ENCODE data around the gene INVS.

DNA sequence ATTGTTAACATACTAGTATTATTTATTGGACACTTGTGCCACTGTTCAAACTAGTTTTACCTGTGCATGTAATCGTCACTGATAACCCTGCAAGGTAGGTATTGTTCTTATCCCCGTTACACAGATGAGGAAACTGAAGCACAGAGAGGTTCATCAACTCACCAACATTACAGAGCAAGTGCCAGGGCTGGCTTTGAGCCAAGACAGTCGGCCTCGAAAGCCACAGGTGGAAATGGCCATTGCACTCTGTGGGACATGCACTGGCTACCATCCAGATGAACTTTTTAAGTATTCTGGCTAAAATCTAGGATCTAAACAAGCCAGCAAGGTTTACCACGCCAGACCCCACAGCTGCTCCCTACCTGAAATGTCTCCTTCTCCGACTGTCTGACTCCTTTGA is 195.8 kb downstream of the INVS start:
- TF ChIP-seq CTCF (IDR thresholded peaks at IDR 0.05) (no peak), POLR2A (IDR thresholded peaks at IDR 0.05; ENCODE audit: low read depth) (no peak), POLR2AphosphoS5 (IDR thresholded peaks at IDR 0.05) (no peak)
